ENCODE data around the gene RASSF5. TPM values are rescaled to one million over a fixed set of nuclear protein-coding genes. Genes with fewer than 3 reads are reported as not detected.

RASSF5 gene
- polyA plus RNA-seq, 1 donor (not counting 4 experiments of a cell fraction or from before 2014, with no cell fraction given): 2.4 TPM

DNA sequence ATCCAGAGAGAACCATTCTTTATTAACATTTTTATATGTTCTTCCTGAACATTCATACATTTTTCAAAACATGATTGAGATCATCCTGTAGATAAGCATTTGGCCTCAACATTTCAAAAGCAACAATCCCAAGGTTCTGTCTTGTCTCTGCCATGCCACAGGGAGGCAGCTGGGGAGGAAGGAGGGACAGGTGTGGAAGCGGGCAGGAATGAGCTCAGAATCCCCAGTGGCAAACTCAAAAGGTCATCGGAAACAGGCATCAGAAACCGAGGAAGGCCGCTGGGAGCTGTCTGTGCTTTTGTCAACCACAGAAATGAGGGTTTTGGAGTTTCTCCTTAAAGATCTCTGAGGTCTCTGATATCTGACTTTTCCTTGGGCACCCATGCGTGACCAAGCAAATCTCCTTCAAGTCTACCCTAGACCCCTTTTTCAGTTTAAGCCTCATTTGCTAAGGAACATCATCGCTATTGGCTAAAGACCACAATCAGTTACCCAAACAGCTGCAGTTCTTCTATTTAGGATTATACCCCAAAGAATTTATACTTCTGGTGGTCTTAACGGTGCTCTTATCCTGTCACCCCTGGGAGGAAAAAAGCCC, 34.0 kb downstream of the RASSF5 start:
- no peak for TF ChIP-seq EZH2 (IDR thresholded peaks at IDR 0.05; ENCODE audit: low read length)
- TF ChIP-seq, protein P1, sequence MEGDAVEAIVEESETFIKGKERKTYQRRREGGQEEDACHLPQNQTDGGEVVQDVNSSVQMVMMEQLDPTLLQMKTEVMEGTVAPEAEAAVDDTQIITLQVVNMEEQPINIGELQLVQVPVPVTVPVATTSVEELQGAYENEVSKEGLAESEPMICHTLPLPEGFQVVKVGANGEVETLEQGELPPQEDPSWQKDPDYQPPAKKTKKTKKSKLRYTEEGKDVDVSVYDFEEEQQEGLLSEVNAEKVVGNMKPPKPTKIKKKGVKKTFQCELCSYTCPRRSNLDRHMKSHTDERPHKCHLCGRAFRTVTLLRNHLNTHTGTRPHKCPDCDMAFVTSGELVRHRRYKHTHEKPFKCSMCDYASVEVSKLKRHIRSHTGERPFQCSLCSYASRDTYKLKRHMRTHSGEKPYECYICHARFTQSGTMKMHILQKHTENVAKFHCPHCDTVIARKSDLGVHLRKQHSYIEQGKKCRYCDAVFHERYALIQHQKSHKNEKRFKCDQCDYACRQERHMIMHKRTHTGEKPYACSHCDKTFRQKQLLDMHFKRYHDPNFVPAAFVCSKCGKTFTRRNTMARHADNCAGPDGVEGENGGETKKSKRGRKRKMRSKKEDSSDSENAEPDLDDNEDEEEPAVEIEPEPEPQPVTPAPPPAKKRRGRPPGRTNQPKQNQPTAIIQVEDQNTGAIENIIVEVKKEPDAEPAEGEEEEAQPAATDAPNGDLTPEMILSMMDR (optimal IDR thresholded peaks at IDR 0.05 in 1 of 3, IDR thresholded peaks at IDR 0.05 in 1 of 3, conservative IDR thresholded peaks at IDR 0.05 in 1 of 3; ENCODE audit: extremely low read depth in 1 of 3, insufficient read depth in 2 of 3, low read length in 3 of 3): no peak
- Histone ChIP-seq H3K27me3 (ENCODE audit: control insufficient read depth, extremely low read depth, insufficient read depth, low read length) (no peaks in the 10 kb centered on the region), H3K27ac (ENCODE audit: control insufficient read depth, insufficient read depth, low read length) (no peak overlapping the region)

DNA sequence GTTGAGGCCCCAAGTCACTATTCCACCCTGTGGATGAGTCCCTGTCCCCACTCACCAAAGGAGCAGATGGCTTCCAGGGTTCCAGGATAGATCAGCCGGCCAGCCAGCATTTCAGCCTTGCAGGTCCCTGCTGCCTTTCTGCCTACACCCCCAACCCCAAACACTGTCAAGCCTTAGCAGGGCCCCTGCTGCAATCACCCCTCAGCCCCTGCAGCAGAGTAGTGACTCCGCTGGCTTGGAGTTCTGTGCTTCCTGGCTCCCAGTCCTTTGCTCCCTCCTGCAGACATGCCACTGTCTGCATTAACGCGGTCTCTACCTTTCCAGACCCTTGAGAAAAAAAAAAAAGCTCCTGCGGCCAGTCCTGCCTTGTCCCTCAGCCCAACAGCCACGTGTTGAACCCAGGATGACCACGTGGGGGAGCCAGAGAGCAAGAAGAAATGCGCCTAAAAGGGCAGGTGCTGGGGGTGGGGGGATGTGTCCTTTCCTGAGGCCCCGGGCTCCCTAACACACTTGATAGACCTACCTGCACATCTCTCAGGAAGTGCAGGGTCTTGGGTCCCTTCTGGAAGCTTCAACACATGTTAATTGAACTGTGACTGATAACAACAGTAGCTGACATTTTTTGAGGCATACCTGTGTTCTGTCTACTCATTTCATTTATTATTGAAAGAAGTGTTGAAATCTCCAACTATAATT, 37.4 kb downstream of the RASSF5 start:
- Histone ChIP-seq H3K4me2 (ENCODE audit: control insufficient read depth, extremely low read depth, insufficient read depth, low read depth, low read length) (no peak overlapping the region), H3K27me3 (ENCODE audit: control insufficient read depth, extremely low read depth, insufficient read depth, low read length) (no peaks in the 10 kb centered on the region), H4K20me1 (ENCODE audit: control insufficient read depth, extremely low read depth, insufficient read depth, low read length) (no peaks in the 10 kb centered on the region), H3K9me3 (ENCODE audit: control insufficient read depth, low read depth, low read length) (no peaks in the 10 kb centered on the region), H3K36me3 (ENCODE audit: control insufficient read depth in 2 of 2, extremely low read depth in 1 of 2, insufficient read depth in 2 of 2, low read length in 2 of 2) (peaks cover 0 to 1% of the 10 kb centered on the region in 2 experiments), H3K4me3 (ENCODE audit: control insufficient read depth in 2 of 3, extremely low read depth in 1 of 3, insufficient read depth in 2 of 3, low read depth in 1 of 3, low read length in 3 of 3) (no peak overlapping the region), H3K4me1 (ENCODE audit: control insufficient read depth, extremely low read depth, insufficient read depth, low read length) (peaks cover 3% of the 10 kb centered on the region), H3K27ac (ENCODE audit: control insufficient read depth, insufficient read depth, low read length) (no peak overlapping the region), H2AFZ (ENCODE audit: control insufficient read depth, low read length) (no peak overlapping the region), H3K9ac (ENCODE audit: control insufficient read depth, extremely low read depth, insufficient read depth, low read length) (no peak overlapping the region), H3K9me1 (ENCODE audit: control insufficient read depth, extremely low read depth, insufficient read depth, low read length) (no peaks in the 10 kb centered on the region), H3K79me2 (ENCODE audit: control insufficient read depth, insufficient read depth, low read length) (no peaks in the 10 kb centered on the region)
- DNase-seq (ENCODE audit: low read depth, low spot score) (no peak), FAIRE-seq (no peak)
- no peak for TF ChIP-seq EZH2 (IDR thresholded peaks at IDR 0.05; ENCODE audit: low read length)
- TF ChIP-seq, protein P1 (optimal IDR thresholded peaks at IDR 0.05 in 1 of 3, IDR thresholded peaks at IDR 0.05 in 1 of 3, conservative IDR thresholded peaks at IDR 0.05 in 1 of 3; ENCODE audit: extremely low read depth in 1 of 3, insufficient read depth in 2 of 3, low read length in 3 of 3): peak; percentile 87
- dilution Hi-C loops (cut with MboI; ENCODE audit: extremely low pct_ligation_motif_present, low sequenced_read_pairs): no loop called here

More for the DNA sequence above, 34.0 kb downstream of the RASSF5 start:
- Histone ChIP-seq H3K9ac (ENCODE audit: control insufficient read depth, extremely low read depth, insufficient read depth, low read length) (no peak overlapping the region), H2AFZ (ENCODE audit: control insufficient read depth, low read length) (no peak overlapping the region), H3K79me2 (ENCODE audit: control insufficient read depth, insufficient read depth, low read length) (no peaks in the 10 kb centered on the region), H4K20me1 (ENCODE audit: control insufficient read depth, extremely low read depth, insufficient read depth, low read length) (no peaks in the 10 kb centered on the region), H3K36me3 (ENCODE audit: control insufficient read depth in 2 of 2, extremely low read depth in 1 of 2, insufficient read depth in 2 of 2, low read length in 2 of 2) (peaks cover 1 to 3% of the 10 kb centered on the region in 2 experiments), H3K9me3 (ENCODE audit: control insufficient read depth, low read depth, low read length) (no peaks in the 10 kb centered on the region), H3K4me1 (ENCODE audit: control insufficient read depth, extremely low read depth, insufficient read depth, low read length) (no peaks in the 10 kb centered on the region), H3K9me1 (ENCODE audit: control insufficient read depth, extremely low read depth, insufficient read depth, low read length) (no peaks in the 10 kb centered on the region), H3K4me2 (ENCODE audit: control insufficient read depth, extremely low read depth, insufficient read depth, low read depth, low read length) (no peak overlapping the region), H3K4me3 (ENCODE audit: control insufficient read depth in 2 of 3, extremely low read depth in 1 of 3, insufficient read depth in 2 of 3, low read depth in 1 of 3, low read length in 3 of 3) (no peak overlapping the region)
- no peak for DNase-seq (ENCODE audit: low read depth, low spot score)
- dilution Hi-C loops (cut with MboI; ENCODE audit: extremely low pct_ligation_motif_present, low sequenced_read_pairs): no loop called here
- FAIRE-seq: no peak

Data from keratinocyte (primary cell).